SU-DHL-6 (cell line): ENCODE data around the gene NR1D2.

Experiments
- H2AFZ ChIP-seq: fragments of 200-600 bp; sonication (generic); 2 replicates; pipeline ENCODE4 v1.6.1; 2014; ENCODE audit warnings: low read depth, mild to moderate bottlenecking, moderate library complexity, mixed read lengths, antibody characterized with exemption, low read length; ENCODE audit not compliant: severe bottlenecking
- H3F3A ChIP-seq: fragments of 200-600 bp; shearing (Covaris generic); 2 replicates; pipeline ENCODE4 v1.6.0; 2016; ENCODE audit warnings: antibody characterized with exemption, mild to moderate bottlenecking; ENCODE audit not compliant: insufficient read depth
- H3K27ac ChIP-seq: fragments of 200-600 bp; sonication (generic); 2 replicates; pipeline ENCODE4 v1.5.1; 2016; ENCODE audit warnings: low read depth, mild to moderate bottlenecking, low read length, moderate library complexity, mixed read lengths
- H3K27me3 ChIP-seq: fragments of 200-600 bp; sonication (generic), shearing (Covaris generic); 2 replicates; pipeline ENCODE4 v1.6.0; 2014; ENCODE audit warnings: mild to moderate bottlenecking, low read length
- H3K36me3 ChIP-seq: fragments of 200-600 bp; sonication (generic); 2 replicates; pipeline ENCODE4 v1.6.1; 2014; ENCODE audit warnings: mild to moderate bottlenecking, low read length, mixed read lengths
- H3K4me2 ChIP-seq: fragments of 300-600, 200-600 bp; shearing (Covaris generic), sonication (generic); 2 replicates; pipeline ENCODE4 v1.6.0; 2014; ENCODE audit warnings: low read length, low read depth, mild to moderate bottlenecking; ENCODE audit not compliant: poor library complexity, severe bottlenecking
- H3K4me3 ChIP-seq: fragments of 200-600 bp; sonication (generic); 2 replicates; pipeline ENCODE4 v1.5.1; 2014; ENCODE audit warnings: antibody characterized with exemption, low read length, mild to moderate bottlenecking, mixed read lengths; ENCODE audit not compliant: insufficient read depth, poor library complexity, severe bottlenecking
- H3K79me2 ChIP-seq: fragments of 200-600 bp; sonication (generic); 2 replicates; pipeline ENCODE4 v1.6.1; 2014; ENCODE audit warnings: mild to moderate bottlenecking, low read length, moderate library complexity; ENCODE audit not compliant: insufficient read depth
- H3K9ac ChIP-seq: fragments of 200-600 bp; sonication (generic); 2 replicates; pipeline ENCODE4 v1.7.0; 2014; ENCODE audit warnings: mild to moderate bottlenecking, low read length
- H3K9me2 ChIP-seq: fragments of 200-600 bp; sonication (generic); replicated peaks from 2 replicates; pipeline ENCODE4 v1.6.1; 2014; ENCODE audit warnings: low read length; ENCODE audit not compliant: insufficient read depth
- H3K9me3 ChIP-seq: fragments of 200-600 bp; sonication (generic); 2 replicates; pipeline ENCODE4 v1.6.1; 2014; ENCODE audit warnings: low read length, mixed read lengths; ENCODE audit not compliant: insufficient read depth
- H4K20me1 ChIP-seq: fragments of 200-600 bp; sonication (generic); 2 replicates; pipeline ENCODE4 v1.6.1; 2014; ENCODE audit warnings: low read depth, mild to moderate bottlenecking, antibody characterized with exemption, low read length, moderate library complexity, mixed read lengths
- EZH2phosphoT487 ChIP-seq: fragments of 200-600 bp; sonication (generic), shearing (Covaris generic); conservative IDR thresholded peaks from 2 replicates; pipeline ENCODE4 v1.6.1; 2018; ENCODE audit warnings: mild to moderate bottlenecking, antibody characterized with exemption, low read length, moderate library complexity, mixed read lengths
- TF ChIP-seq, protein P1 (sequence below): fragments of 200-600 bp; sonication (generic); IDR thresholded peaks from one replicate; pipeline ENCODE4 v1.5.1; 2017; ENCODE audit warnings: antibody characterized with exemption, mild to moderate bottlenecking, low read length, moderate library complexity; ENCODE audit not compliant: insufficient read depth, poor library complexity, severe bottlenecking

The NR1D2 gene

DNA sequence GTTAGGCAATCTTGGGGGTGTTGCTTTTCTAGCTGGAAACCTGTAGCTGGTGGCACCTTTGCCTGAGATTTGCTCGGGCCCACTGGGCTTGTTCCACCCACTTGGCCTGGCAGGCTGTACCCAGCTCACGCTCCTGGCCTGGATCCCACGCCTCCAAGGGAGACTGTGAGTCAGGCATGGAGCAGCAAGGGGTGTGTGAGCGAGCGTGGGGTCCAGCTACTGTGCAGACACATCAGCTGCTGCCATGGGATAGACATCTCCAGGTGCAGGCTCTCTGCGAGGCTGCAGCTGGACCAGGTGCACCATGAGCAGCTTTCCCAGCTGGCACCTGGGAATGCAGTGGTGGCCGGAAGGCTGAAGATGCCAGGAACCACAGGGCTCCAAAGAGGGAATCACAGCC, 36.0 kb downstream of the NR1D2 start:
- no peak for TF ChIP-seq EZH2phosphoT487
- TF ChIP-seq, protein P1, sequence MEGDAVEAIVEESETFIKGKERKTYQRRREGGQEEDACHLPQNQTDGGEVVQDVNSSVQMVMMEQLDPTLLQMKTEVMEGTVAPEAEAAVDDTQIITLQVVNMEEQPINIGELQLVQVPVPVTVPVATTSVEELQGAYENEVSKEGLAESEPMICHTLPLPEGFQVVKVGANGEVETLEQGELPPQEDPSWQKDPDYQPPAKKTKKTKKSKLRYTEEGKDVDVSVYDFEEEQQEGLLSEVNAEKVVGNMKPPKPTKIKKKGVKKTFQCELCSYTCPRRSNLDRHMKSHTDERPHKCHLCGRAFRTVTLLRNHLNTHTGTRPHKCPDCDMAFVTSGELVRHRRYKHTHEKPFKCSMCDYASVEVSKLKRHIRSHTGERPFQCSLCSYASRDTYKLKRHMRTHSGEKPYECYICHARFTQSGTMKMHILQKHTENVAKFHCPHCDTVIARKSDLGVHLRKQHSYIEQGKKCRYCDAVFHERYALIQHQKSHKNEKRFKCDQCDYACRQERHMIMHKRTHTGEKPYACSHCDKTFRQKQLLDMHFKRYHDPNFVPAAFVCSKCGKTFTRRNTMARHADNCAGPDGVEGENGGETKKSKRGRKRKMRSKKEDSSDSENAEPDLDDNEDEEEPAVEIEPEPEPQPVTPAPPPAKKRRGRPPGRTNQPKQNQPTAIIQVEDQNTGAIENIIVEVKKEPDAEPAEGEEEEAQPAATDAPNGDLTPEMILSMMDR: no peak
- Histone ChIP-seq H4K20me1 (no peaks in the 10 kb centered on the region), H2AFZ (no peak overlapping the region)

DNA sequence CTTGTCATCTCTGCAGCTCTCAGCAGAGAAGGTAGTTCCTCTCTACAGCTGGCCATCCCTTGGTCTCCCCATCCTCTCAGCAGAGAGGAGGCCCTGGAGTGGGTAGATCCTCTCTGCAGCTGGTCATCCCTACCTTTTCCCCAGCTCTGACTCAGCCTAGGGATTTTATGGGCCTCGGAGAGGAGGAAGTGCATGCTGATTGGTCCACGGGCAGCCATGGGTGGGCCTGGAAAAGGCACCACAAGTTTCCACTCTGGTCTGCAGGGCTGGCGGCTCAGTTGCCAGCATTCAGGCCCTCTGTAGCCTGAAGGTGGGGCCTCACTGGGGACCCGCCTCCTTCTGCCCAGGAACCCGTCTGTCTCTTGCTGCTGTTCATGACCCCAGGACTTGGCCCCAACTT, 36.9 kb downstream of the NR1D2 start:
- no peaks in the 10 kb centered on the region for H3F3A ChIP-seq

More for the DNA sequence above, 36.0 kb downstream of the NR1D2 start:
- Histone ChIP-seq H3K9me2 (no peaks in the 10 kb centered on the region), H3K27me3 (no peaks in the 10 kb centered on the region), H3K79me2 (no peaks in the 10 kb centered on the region), H3F3A (no peaks in the 10 kb centered on the region), H3K36me3 (no peaks in the 10 kb centered on the region), H3K9me3 (no peaks in the 10 kb centered on the region), H3K27ac (no peak overlapping the region), H3K4me2 (no peak overlapping the region), H3K4me3 (no peak overlapping the region), H3K9ac (no peak overlapping the region)

GRCh38 chr3:23984934-23985333, 39.8 kb downstream of the NR1D2 start:
- Histone ChIP-seq H3K4me2 (no peak overlapping the region), H3F3A (no peaks in the 10 kb centered on the region), H4K20me1 (no peaks in the 10 kb centered on the region), H2AFZ (no peak overlapping the region), H3K4me3 (no peak overlapping the region), H3K79me2 (no peaks in the 10 kb centered on the region), H3K36me3 (no peaks in the 10 kb centered on the region), H3K9ac (no peak overlapping the region), H3K9me3 (no peaks in the 10 kb centered on the region), H3K27ac (no peak overlapping the region), H3K9me2 (no peaks in the 10 kb centered on the region), H3K27me3 (no peaks in the 10 kb centered on the region)
- TF ChIP-seq, protein P1: no peak
- TF ChIP-seq EZH2phosphoT487: no peak

More for the DNA sequence above, 36.9 kb downstream of the NR1D2 start:
- no peak overlapping the region for H3K27ac ChIP-seq
- no peaks in the 10 kb centered on the region for H3K36me3 ChIP-seq
- H3K27me3 ChIP-seq: no peaks in the 10 kb centered on the region
- H3K4me3 ChIP-seq: no peak overlapping the region
- H3K79me2 ChIP-seq: no peaks in the 10 kb centered on the region
- TF ChIP-seq, protein P1: no peak
- no peak for TF ChIP-seq EZH2phosphoT487
- H3K9ac ChIP-seq: no peak overlapping the region
- no peaks in the 10 kb centered on the region for H3K9me3 ChIP-seq
- no peaks in the 10 kb centered on the region for H3K9me2 ChIP-seq
- H3K4me2 ChIP-seq: no peak overlapping the region
- H4K20me1 ChIP-seq: no peaks in the 10 kb centered on the region
- H2AFZ ChIP-seq: no peak overlapping the region
